Measurements from ENCODE around the gene CTDP1.

- no peak for TF ChIP-seq CTCF (IDR thresholded peaks at IDR 0.05)
- TF ChIP-seq POLR2A (IDR thresholded peaks at IDR 0.05), result no peak
- TF ChIP-seq EP300 (IDR thresholded peaks at IDR 0.05), result no peak
Measured at GRCh38 chr18:79803611-79804051, 124.0 kb downstream of the CTDP1 start.

All from tibial nerve (tissue), 4 donors.